CD4-positive, alpha-beta T cell (primary cell): ENCODE measurements around the gene SLC5A7. TPM values are rescaled to one million over a fixed set of nuclear protein-coding genes. Genes with fewer than 3 reads are reported as not detected.

Source experiments
- ATAC-seq: fragments of 200-7000 bp; cut with Tn5 transposase; one replicate; pipeline ENCODE4 v1.10.0; 2022; ENCODE audit warnings: mild to moderate bottlenecking; ENCODE audit not compliant: poor library complexity
- CTCF ChIA-PET: fragments of 350-600 bp; sonication (Branson Sonifier 250); formaldehyde crosslinking; loops from one replicate; lab custom pipeline; 2021; ENCODE audit warnings: antibody characterized with exemption, inconsistent platforms; lab: Charles Lee
- POLR2A ChIA-PET: fragments of 350-600 bp; sonication (Branson Sonifier 250); formaldehyde crosslinking; loops from one replicate; lab custom pipeline; 2021; ENCODE audit warnings: antibody characterized with exemption, inconsistent platforms; lab: Charles Lee
- DNase-seq, 14 experiments: peaks; one replicate each; pipeline ENCODE4 v3.0.0-alpha.2; 2013 to 2020; ENCODE audit warnings: mixed read lengths in 2 of 14
- H3K27ac ChIP-seq, 2 donors: one replicate each; pipeline versions ENCODE4 v1.5.1 to v1.7.0; 2013; ENCODE audit warnings: low read length in 2 of 2, low read depth in 1 of 2, mild to moderate bottlenecking in 1 of 2
- H3K27me3 ChIP-seq, 2 experiments: 1 replicate in 1 of 2; 2 replicates in 1 of 2; pipeline versions ENCODE4 v1.6.1 to v1.7.0; 2013; ENCODE audit warnings: low read length in 2 of 2, control low read depth in 1 of 2, mild to moderate bottlenecking in 1 of 2, moderate library complexity in 1 of 2; ENCODE audit not compliant: insufficient read depth in 2 of 2, control insufficient read depth in 1 of 2
- H3K36me3 ChIP-seq: one replicate; pipeline ENCODE4 v1.6.1; 2013; ENCODE audit warnings: low read length, control low read depth; ENCODE audit not compliant: insufficient read depth
- H3K4me1 ChIP-seq: one replicate; pipeline ENCODE4 v1.6.1; 2013; ENCODE audit warnings: low read length, control low read depth; ENCODE audit not compliant: insufficient read depth
- H3K4me3 ChIP-seq: one replicate; pipeline ENCODE4 v1.5.1; 2013; ENCODE audit warnings: mild to moderate bottlenecking, low read length, moderate library complexity
- H3K9me3 ChIP-seq, 2 experiments: 1 replicate in 1 of 2; 2 replicates in 1 of 2; pipeline versions ENCODE4 v1.6.1 to v1.7.0; 2013; ENCODE audit warnings: low read length in 2 of 2, mild to moderate bottlenecking in 2 of 2, control low read depth in 1 of 2, moderate library complexity in 1 of 2; ENCODE audit not compliant: control insufficient read depth in 1 of 2, insufficient read depth in 1 of 2
- H3K27ac Mint-ChIP-seq: one replicate; pipeline ENCODE4 v1.8.0; 2020; ENCODE audit warnings: mixed read lengths
- H3K27me3 Mint-ChIP-seq: one replicate; pipeline ENCODE4 v1.8.0; 2021; ENCODE audit warnings: mixed read lengths
- H3K36me3 Mint-ChIP-seq: one replicate; pipeline ENCODE4 v1.8.0; 2021; ENCODE audit warnings: low read depth, mixed read lengths
- H3K4me1 Mint-ChIP-seq: one replicate; pipeline ENCODE4 v1.8.0; 2021; ENCODE audit warnings: low read depth, mixed read lengths
- H3K4me3 Mint-ChIP-seq: one replicate; pipeline ENCODE4 v1.8.0; 2020; ENCODE audit warnings: mild to moderate bottlenecking, mixed read lengths
- H3K9me3 Mint-ChIP-seq: one replicate; pipeline ENCODE4 v1.8.0; 2020; ENCODE audit warnings: mixed read lengths
- intact Hi-C, 2 experiments: fragments of 100-400 bp; cut with DNase I in 1 of 2; cut with micrococcal nuclease in 1 of 2; formaldehyde crosslinking; loops; one replicate each; pipeline versions ENCODE4 v1.15.1 to v1.9.0; 2023 to 2025; cut with DNase I, micrococcal nuclease
- total RNA-seq, 174 experiments: library from RNA in 2 of 174; stranded (reverse) in 2 of 174; gene quantifications; one replicate each; pipeline ENCODE4 v1.2.3 and lab custom pipeline; 2021 to 2026
- TF ChIP-seq, protein P1 (sequence below): fragments of 200-600 bp; IDR thresholded peaks from one replicate; pipeline ENCODE4 v1.8.0; 2022; ENCODE audit warnings: antibody characterized with exemption, mild to moderate bottlenecking

The SLC5A7 gene
- total RNA-seq, 2 experiments from 2014 or later: not detected

DNA sequence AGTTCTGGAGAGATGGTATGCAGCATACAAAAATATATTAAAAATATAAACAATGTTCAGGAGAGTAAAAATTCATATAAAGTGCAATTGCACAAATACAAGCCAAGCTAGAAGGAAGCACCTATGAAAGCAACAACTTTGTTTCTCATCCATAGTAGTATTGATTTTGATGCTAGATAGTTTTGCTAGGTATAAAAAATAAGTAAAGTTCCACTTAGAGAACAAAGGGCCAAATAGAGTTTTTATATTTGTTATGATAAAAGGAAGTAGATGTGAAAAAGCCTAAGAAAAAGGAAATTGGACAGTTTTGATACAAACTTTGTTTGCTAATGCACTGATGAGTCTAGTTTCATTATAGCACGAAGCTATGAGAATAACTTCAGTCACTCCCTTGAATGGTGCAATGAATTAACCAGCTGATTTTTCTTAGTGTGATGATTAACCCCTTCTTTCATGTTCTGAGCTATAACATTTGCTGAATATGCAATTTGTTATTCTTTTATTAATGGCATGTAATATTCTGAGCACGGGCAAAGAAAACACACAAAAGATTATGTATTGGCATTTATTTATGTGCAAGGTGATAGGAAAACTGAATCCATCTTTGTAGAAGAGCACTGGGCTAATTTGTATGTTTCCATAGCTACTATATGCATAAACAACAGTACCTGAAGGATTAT is 24.7 kb downstream of the SLC5A7 start:
- TF ChIP-seq, protein P1, sequence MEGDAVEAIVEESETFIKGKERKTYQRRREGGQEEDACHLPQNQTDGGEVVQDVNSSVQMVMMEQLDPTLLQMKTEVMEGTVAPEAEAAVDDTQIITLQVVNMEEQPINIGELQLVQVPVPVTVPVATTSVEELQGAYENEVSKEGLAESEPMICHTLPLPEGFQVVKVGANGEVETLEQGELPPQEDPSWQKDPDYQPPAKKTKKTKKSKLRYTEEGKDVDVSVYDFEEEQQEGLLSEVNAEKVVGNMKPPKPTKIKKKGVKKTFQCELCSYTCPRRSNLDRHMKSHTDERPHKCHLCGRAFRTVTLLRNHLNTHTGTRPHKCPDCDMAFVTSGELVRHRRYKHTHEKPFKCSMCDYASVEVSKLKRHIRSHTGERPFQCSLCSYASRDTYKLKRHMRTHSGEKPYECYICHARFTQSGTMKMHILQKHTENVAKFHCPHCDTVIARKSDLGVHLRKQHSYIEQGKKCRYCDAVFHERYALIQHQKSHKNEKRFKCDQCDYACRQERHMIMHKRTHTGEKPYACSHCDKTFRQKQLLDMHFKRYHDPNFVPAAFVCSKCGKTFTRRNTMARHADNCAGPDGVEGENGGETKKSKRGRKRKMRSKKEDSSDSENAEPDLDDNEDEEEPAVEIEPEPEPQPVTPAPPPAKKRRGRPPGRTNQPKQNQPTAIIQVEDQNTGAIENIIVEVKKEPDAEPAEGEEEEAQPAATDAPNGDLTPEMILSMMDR: no peak
- no peaks in the 10 kb centered on the region for H3K36me3 Mint-ChIP-seq
- H3K9me3 Mint-ChIP-seq: peaks cover 7% of the 10 kb centered on the region
- H3K4me1 ChIP-seq: no peaks in the 10 kb centered on the region
- no peak for DNase-seq
- ChIA-PET POLR2A (no interaction called here), CTCF (no interaction called here)
- no peak overlapping the region for H3K27ac Mint-ChIP-seq
- no peak overlapping the region for H3K4me3 Mint-ChIP-seq
- H3K4me1 Mint-ChIP-seq: no peaks in the 10 kb centered on the region
- no peaks in the 10 kb centered on the region for H3K27me3 Mint-ChIP-seq
- no peaks in the 10 kb centered on the region for H3K36me3 ChIP-seq
- H3K9me3 ChIP-seq: peaks cover 0 to 4% of the 10 kb centered on the region in 2 experiments
- H3K27ac ChIP-seq: no peak overlapping the region
- no peak overlapping the region for H3K4me3 ChIP-seq
- intact Hi-C loops: no loop called here
- no peak for ATAC-seq
- H3K27me3 ChIP-seq: no peaks in the 10 kb centered on the region

DNA sequence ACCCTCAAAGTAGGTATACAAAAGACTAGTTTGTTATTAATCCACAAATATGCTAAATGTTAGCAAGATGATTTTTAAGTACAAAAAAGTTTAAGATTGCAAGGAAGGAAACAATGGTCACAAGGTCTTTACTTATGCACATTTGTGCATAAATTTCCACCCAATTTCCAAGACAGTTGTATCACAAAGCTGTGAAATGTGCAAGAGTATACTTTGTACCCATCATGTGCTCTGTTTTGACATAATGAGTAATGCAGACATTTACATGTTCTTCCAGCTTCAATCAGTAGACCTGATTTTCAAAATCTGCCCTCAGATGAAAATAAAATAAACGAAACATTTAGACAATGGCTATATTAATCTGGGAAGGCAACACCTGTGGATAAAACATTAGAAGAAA is 27.0 kb downstream of the SLC5A7 start:
- Mint-ChIP-seq H3K9me3 (peaks cover 7% of the 10 kb centered on the region), H3K27me3 (no peaks in the 10 kb centered on the region), H3K36me3 (no peaks in the 10 kb centered on the region), H3K4me1 (no peaks in the 10 kb centered on the region), H3K4me3 (no peak overlapping the region), H3K27ac (no peak overlapping the region)
- H3K36me3 ChIP-seq: no peaks in the 10 kb centered on the region
- intact Hi-C loops: no loop called here
- CTCF ChIA-PET: no interaction called here
- POLR2A ChIA-PET: no interaction called here
- TF ChIP-seq, protein P1: no peak
- no peak overlapping the region for H3K27ac ChIP-seq
- no peaks in the 10 kb centered on the region for H3K4me1 ChIP-seq
- DNase-seq (no peak), ATAC-seq (no peak)
- H3K27me3 ChIP-seq: no peaks in the 10 kb centered on the region
- H3K9me3 ChIP-seq: peaks cover 0 to 4% of the 10 kb centered on the region in 2 experiments
- H3K4me3 ChIP-seq: no peak overlapping the region

DNA sequence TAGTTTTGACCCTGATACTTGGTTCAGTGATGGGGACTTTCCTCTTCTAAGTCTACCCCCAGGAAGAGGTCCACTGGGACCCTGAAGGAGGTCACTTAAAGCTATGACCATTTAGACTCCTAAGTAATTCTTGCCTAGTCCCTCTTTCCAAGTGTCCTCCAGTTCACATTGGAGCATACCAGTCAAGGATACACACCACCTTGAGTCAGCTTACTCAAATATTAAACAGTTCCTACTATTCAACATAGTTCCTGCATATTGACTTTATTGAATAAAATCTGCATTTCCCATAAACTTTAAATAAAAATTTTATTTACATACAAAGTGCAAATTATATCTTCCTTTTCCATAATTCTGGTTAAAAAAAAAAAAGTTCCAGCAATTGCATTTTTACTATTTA is 36.3 kb downstream of the SLC5A7 start:
- ATAC-seq: no peak
- DNase-seq: no peak
- Mint-ChIP-seq H3K36me3 (no peaks in the 10 kb centered on the region), H3K9me3 (no peaks in the 10 kb centered on the region), H3K4me1 (no peaks in the 10 kb centered on the region), H3K4me3 (no peak overlapping the region), H3K27me3 (no peaks in the 10 kb centered on the region), H3K27ac (no peak overlapping the region)
- Histone ChIP-seq H3K36me3 (no peaks in the 10 kb centered on the region), H3K27ac (no peak overlapping the region), H3K4me1 (no peaks in the 10 kb centered on the region), H3K4me3 (no peak overlapping the region), H3K9me3 (no peaks in the 10 kb centered on the region), H3K27me3 (no peaks in the 10 kb centered on the region)
- TF ChIP-seq, protein P1: no peak
- ChIA-PET POLR2A (no interaction called here), CTCF (no interaction called here)
- intact Hi-C loops: no loop called here
